HepG2 (cell line): ENCODE measurements around the gene TLNRD1. TPM values are rescaled to one million over a fixed set of nuclear protein-coding genes. Genes with fewer than 3 reads are reported as not detected.

ENCODE experiments used
- DNMT3B ChIP-seq: conservative IDR thresholded peaks from 2 replicates; pipeline ENCODE4 v1.6.1; 2016; ENCODE audit warnings: missing biosample characterization, control low read depth
- GABPA ChIP-seq, 2 experiments: IDR thresholded peaks; 2 replicates each; pipeline ENCODE4 v1.6.1; 2011 to 2016; ENCODE audit warnings: low read depth in 2 of 2, low read length in 1 of 2, missing biosample characterization in 1 of 2, missing genetic modification characterization in 1 of 2
- GLI4 ChIP-seq: sonication (generic); formaldehyde crosslinking; IDR thresholded peaks from 2 replicates; pipeline ENCODE4 v1.5.1; 2020; ENCODE audit warnings: missing genetic modification reagents, mild to moderate bottlenecking, moderate library complexity, borderline replicate concordance
- HCFC1 ChIP-seq: fragments of 150-350 bp; IDR thresholded peaks from 2 replicates; pipeline ENCODE4 v1.6.1; 2014; ENCODE audit warnings: low read depth, low read length
- JUND ChIP-seq: sonication (generic); formaldehyde crosslinking; IDR thresholded peaks from 2 replicates; pipeline ENCODE4 v1.8.0; 2022; ENCODE audit warnings: mild to moderate bottlenecking, missing genetic modification reagents
- MEF2D ChIP-seq: sonication (generic); formaldehyde crosslinking; IDR thresholded peaks from 2 replicates; pipeline ENCODE4 v1.5.1; 2020; ENCODE audit warnings: mild to moderate bottlenecking, missing genetic modification reagents
- NFYC ChIP-seq: IDR thresholded peaks from 2 replicates; pipeline ENCODE4 v1.6.1; 2016; ENCODE audit warnings: missing genetic modification reagents, missing compliant biosample characterization
- PAXIP1 ChIP-seq: sonication (generic); formaldehyde crosslinking; conservative IDR thresholded peaks from 2 replicates; pipeline ENCODE4 v1.4.0; 2020; ENCODE audit warnings: mild to moderate bottlenecking, missing genetic modification reagents, moderate library complexity
- SALL2 ChIP-seq: sonication (generic); formaldehyde crosslinking; IDR thresholded peaks from 2 replicates; pipeline ENCODE4 v1.8.1; 2023; ENCODE audit warnings: mild to moderate bottlenecking, missing genetic modification reagents, inconsistent platforms
- THAP8 ChIP-seq: sonication (generic); formaldehyde crosslinking; IDR thresholded peaks from 2 replicates; pipeline ENCODE4 v1.5.1; 2020; ENCODE audit warnings: missing genetic modification reagents, mild to moderate bottlenecking, borderline replicate concordance
- ZNF143 ChIP-seq: sonication (generic); formaldehyde crosslinking; IDR thresholded peaks from 2 replicates; pipeline ENCODE4 v1.4.0; 2020; ENCODE audit warnings: missing genetic modification reagents
- ZNF24 ChIP-seq: fragments of 450-650 bp; IDR thresholded peaks from 2 replicates; pipeline ENCODE4 v1.6.1; 2017; ENCODE audit warnings: antibody characterized with exemption, mild to moderate bottlenecking
- ZNF296 ChIP-seq: sonication (generic); formaldehyde crosslinking; conservative IDR thresholded peaks from 2 replicates; pipeline ENCODE4 v1.5.0; 2020; ENCODE audit warnings: mild to moderate bottlenecking, missing genetic modification reagents
- ZNF337 ChIP-seq: sonication (generic); formaldehyde crosslinking; IDR thresholded peaks from 2 replicates; pipeline ENCODE4 v1.5.1; 2020; ENCODE audit warnings: missing genetic modification reagents, low read depth, mild to moderate bottlenecking, borderline replicate concordance
- ZNF530 ChIP-seq: sonication (generic); formaldehyde crosslinking; IDR thresholded peaks from 2 replicates; pipeline ENCODE4 v1.5.0; 2020; ENCODE audit warnings: low read depth, mild to moderate bottlenecking, missing genetic modification reagents
- ZNF547 ChIP-seq: sonication (generic); formaldehyde crosslinking; IDR thresholded peaks from 2 replicates; pipeline ENCODE4 v1.5.1; 2020; ENCODE audit warnings: mild to moderate bottlenecking, missing genetic modification reagents
- ZNF563 ChIP-seq: sonication (generic); formaldehyde crosslinking; IDR thresholded peaks from 2 replicates; pipeline ENCODE4 v1.8.0; 2022; ENCODE audit warnings: mild to moderate bottlenecking, moderate library complexity, missing genetic modification reagents
- ZNF569 ChIP-seq: sonication (generic); formaldehyde crosslinking; IDR thresholded peaks from 2 replicates; pipeline ENCODE4 v1.5.0; 2020; ENCODE audit warnings: mild to moderate bottlenecking, missing genetic modification reagents, moderate library complexity, borderline replicate concordance
- polyA plus RNA-seq, 8 experiments: library from polyadenylated mRNA; depleted of rRNA in 3 of 8; stranded (reverse) in 7 of 8; unstranded in 1 of 8; fragments of >200 nt; fragmentation: Illumina TruSeq in 4 of 8; extraction: Trizol in 4 of 8; gene quantifications; 2 replicates each; pipeline versions ENCODE4 v1.2.1 to v1.2.3, GENCODE V29; 2011 to 2016; ENCODE audit warnings: low read depth in 4 of 8, missing spikeins in 1 of 8, mixed read lengths in 1 of 8; ENCODE audit not compliant: insufficient read depth in 1 of 8
- total RNA-seq, 5 experiments: library from RNA; depleted of rRNA; stranded (reverse); fragments of >200 nt; fragmentation: Illumina TruSeq; extraction: Trizol; gene quantifications; 2 replicates each; pipeline ENCODE4 v1.2.3, GENCODE V29; 2016; ENCODE audit warnings: low read depth in 1 of 5
- TF ChIP-seq, protein P1 (sequence below): IDR thresholded peaks from 2 replicates; pipeline ENCODE4 v1.4.0; 2020; ENCODE audit warnings: mild to moderate bottlenecking, missing genetic modification reagents
- TF ChIP-seq, protein P2 (sequence below): sonication (generic); formaldehyde crosslinking; IDR thresholded peaks from 2 replicates; pipeline ENCODE4 v1.8.1; 2023; ENCODE audit warnings: mild to moderate bottlenecking, missing genetic modification reagents

TLNRD1 gene
- total and polyA plus RNA-seq, 2 of the 13 experiments (the other 11 are each of a cell fraction or from before 2014, with no cell fraction given), result 3.4 to 5.3 TPM

GRCh38 chr15:80989518-80990478 is 10.9 kb upstream of the TLNRD1 start, which contains the start of gene MESD (continued):
- TF ChIP-seq ZNF563 (CRISPR knock-in tag), result no peak; the same call in 1 of the 2 replicates
- TF ChIP-seq ZNF530 (CRISPR knock-in tag), result no peak
- TF ChIP-seq, protein P1, sequence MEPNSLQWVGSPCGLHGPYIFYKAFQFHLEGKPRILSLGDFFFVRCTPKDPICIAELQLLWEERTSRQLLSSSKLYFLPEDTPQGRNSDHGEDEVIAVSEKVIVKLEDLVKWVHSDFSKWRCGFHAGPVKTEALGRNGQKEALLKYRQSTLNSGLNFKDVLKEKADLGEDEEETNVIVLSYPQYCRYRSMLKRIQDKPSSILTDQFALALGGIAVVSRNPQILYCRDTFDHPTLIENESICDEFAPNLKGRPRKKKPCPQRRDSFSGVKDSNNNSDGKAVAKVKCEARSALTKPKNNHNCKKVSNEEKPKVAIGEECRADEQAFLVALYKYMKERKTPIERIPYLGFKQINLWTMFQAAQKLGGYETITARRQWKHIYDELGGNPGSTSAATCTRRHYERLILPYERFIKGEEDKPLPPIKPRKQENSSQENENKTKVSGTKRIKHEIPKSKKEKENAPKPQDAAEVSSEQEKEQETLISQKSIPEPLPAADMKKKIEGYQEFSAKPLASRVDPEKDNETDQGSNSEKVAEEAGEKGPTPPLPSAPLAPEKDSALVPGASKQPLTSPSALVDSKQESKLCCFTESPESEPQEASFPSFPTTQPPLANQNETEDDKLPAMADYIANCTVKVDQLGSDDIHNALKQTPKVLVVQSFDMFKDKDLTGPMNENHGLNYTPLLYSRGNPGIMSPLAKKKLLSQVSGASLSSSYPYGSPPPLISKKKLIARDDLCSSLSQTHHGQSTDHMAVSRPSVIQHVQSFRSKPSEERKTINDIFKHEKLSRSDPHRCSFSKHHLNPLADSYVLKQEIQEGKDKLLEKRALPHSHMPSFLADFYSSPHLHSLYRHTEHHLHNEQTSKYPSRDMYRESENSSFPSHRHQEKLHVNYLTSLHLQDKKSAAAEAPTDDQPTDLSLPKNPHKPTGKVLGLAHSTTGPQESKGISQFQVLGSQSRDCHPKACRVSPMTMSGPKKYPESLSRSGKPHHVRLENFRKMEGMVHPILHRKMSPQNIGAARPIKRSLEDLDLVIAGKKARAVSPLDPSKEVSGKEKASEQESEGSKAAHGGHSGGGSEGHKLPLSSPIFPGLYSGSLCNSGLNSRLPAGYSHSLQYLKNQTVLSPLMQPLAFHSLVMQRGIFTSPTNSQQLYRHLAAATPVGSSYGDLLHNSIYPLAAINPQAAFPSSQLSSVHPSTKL (CRISPR knock-in tag), result 0 out of 2 replicates have a peak, but pooled peaks have one; percentile 27
- TF ChIP-seq, protein P2, sequence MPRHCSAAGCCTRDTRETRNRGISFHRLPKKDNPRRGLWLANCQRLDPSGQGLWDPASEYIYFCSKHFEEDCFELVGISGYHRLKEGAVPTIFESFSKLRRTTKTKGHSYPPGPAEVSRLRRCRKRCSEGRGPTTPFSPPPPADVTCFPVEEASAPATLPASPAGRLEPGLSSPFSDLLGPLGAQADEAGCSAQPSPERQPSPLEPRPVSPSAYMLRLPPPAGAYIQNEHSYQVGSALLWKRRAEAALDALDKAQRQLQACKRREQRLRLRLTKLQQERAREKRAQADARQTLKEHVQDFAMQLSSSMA, result peak; percentile 78
- TF ChIP-seq GABPA (IDR thresholded peaks at IDR 0.05; ENCODE audit: low read depth, low read length), result peak; percentile 34; the same call in 1 of the 2 replicates
- peak; percentile 55 for TF ChIP-seq GABPA (CRISPR knock-in tag; IDR thresholded peaks at IDR 0.05; ENCODE audit: low read depth)
- no peak for TF ChIP-seq MEF2D
- TF ChIP-seq PAXIP1 (CRISPR knock-in tag), result no peak
- TF ChIP-seq JUND (CRISPR knock-in tag), result peak; percentile 48; the same call in 1 of the 2 replicates
- TF ChIP-seq ZNF143 (CRISPR knock-in tag), result peak; percentile 43; the same call in 1 of the 2 replicates
- no peak for TF ChIP-seq ZNF296 (CRISPR knock-in tag)
- TF ChIP-seq ZNF547 (CRISPR knock-in tag), result peak; percentile 80; the same call in 1 of the 2 replicates
- TF ChIP-seq GLI4 (CRISPR knock-in tag), result 0 out of 2 replicates have a peak, but pooled peaks have one; percentile 38
- TF ChIP-seq ZNF337, result no peak
- TF ChIP-seq NFYC (CRISPR knock-in tag), result peak; percentile 36
- no peak for TF ChIP-seq ZNF24
- TF ChIP-seq SALL2, result peak; percentile 29; the same call in 1 of the 2 replicates
- no peak for TF ChIP-seq DNMT3B (CRISPR knock-in tag)
- TF ChIP-seq ZNF569 (CRISPR knock-in tag), result no peak
- TF ChIP-seq THAP8, result no peak
- TF ChIP-seq HCFC1, result no peak
